NCI-H1436 treated with DMSO at 0.1 percent for 48 hours (cell line): Measurements from ENCODE around the gene TSHZ2.
"Not testable (repeated sequence)": the region's sequence is repeated elsewhere in the genome, so short reads cannot be mapped to it uniquely, and the experiment has no call there.

Experiments used
- DNase-seq: peaks from one replicate; lab custom pipeline; 2025; lab: John Stamatoyannopoulos, UW

The TSHZ2 gene

GRCh38 chr20:53419693-53420460 is 447.7 kb downstream of the TSHZ2 start:
- no peak for DNase-seq

GRCh38 chr20:53421343-53421742 is 449.2 kb downstream of the TSHZ2 start:
- DNase-seq: no peak

- no peak for DNase-seq
Observed at GRCh38 chr20:53422039-53422438, 449.9 kb downstream of the TSHZ2 start.

GRCh38 chr20:53423587-53424146 is 451.5 kb downstream of the TSHZ2 start:
- no peak for DNase-seq

GRCh38 chr20:53425481-53425880 is 453.3 kb downstream of the TSHZ2 start:
- no peak for DNase-seq

GRCh38 chr20:53425941-53426340 is 453.8 kb downstream of the TSHZ2 start:
- DNase-seq: no peak

- no peak for DNase-seq
Observed at GRCh38 chr20:53426766-53427312, 454.7 kb downstream of the TSHZ2 start.

- DNase-seq: no peak
Observed at GRCh38 chr20:53427951-53428350, 455.8 kb downstream of the TSHZ2 start.

- DNase-seq: no peak
Observed at GRCh38 chr20:53428588-53428987, 456.4 kb downstream of the TSHZ2 start.

- DNase-seq: no peak
Observed at GRCh38 chr20:53428996-53429395, 456.8 kb downstream of the TSHZ2 start.

GRCh38 chr20:53434662-53435061 is 462.5 kb downstream of the TSHZ2 start:
- no peak for DNase-seq

GRCh38 chr20:53436927-53437326 is 464.8 kb downstream of the TSHZ2 start:
- not testable (repeated sequence) for DNase-seq

- DNase-seq: no peak
Observed at GRCh38 chr20:53438368-53438767, 466.2 kb downstream of the TSHZ2 start.

- no peak for DNase-seq
Observed at GRCh38 chr20:53439046-53439445, 466.9 kb downstream of the TSHZ2 start.

- DNase-seq: no peak
Observed at GRCh38 chr20:53439616-53440015, 467.5 kb downstream of the TSHZ2 start.

GRCh38 chr20:53444401-53445149 is 472.4 kb downstream of the TSHZ2 start:
- no peak for DNase-seq

- no peak for DNase-seq
Observed at GRCh38 chr20:53445321-53445731, 473.2 kb downstream of the TSHZ2 start.

- no peak for DNase-seq
Observed at GRCh38 chr20:53445932-53446331, 473.8 kb downstream of the TSHZ2 start.

GRCh38 chr20:53447316-53447715 is 475.2 kb downstream of the TSHZ2 start:
- no peak for DNase-seq

GRCh38 chr20:53448426-53448825 is 476.3 kb downstream of the TSHZ2 start:
- DNase-seq: no peak

- DNase-seq: no peak
Observed at GRCh38 chr20:53448875-53449274, 476.7 kb downstream of the TSHZ2 start.

GRCh38 chr20:53453076-53453475 is 480.9 kb downstream of the TSHZ2 start:
- no peak for DNase-seq
